ENCODE measurements around the gene SHQ1.
A peak's percentile ranks its signal among the peaks of the same experiment; 100 is the strongest.
"Not testable (repeated sequence)": the region's sequence is repeated elsewhere in the genome, so short reads cannot be mapped to it uniquely, and the experiment has no call there.

SHQ1 gene

GRCh38 chr3:72748659-72749058, 99.6 kb downstream of the SHQ1 start:
- no peak for DNase-seq (ENCODE audit: low read depth in 2 of 2)

GRCh38 chr3:72746430-72747411, 101.5 kb downstream of the SHQ1 start:
- DNase-seq (ENCODE audit: low read depth in 2 of 2) = peak; percentile 32 to 36

GRCh38 chr3:72745146-72745999, 102.9 kb downstream of the SHQ1 start:
- no peak for DNase-seq (ENCODE audit: low read depth in 2 of 2)

- no peak for DNase-seq (ENCODE audit: low read depth in 2 of 2)
Observed at GRCh38 chr3:72744330-72744729, 103.9 kb downstream of the SHQ1 start.

DNA sequence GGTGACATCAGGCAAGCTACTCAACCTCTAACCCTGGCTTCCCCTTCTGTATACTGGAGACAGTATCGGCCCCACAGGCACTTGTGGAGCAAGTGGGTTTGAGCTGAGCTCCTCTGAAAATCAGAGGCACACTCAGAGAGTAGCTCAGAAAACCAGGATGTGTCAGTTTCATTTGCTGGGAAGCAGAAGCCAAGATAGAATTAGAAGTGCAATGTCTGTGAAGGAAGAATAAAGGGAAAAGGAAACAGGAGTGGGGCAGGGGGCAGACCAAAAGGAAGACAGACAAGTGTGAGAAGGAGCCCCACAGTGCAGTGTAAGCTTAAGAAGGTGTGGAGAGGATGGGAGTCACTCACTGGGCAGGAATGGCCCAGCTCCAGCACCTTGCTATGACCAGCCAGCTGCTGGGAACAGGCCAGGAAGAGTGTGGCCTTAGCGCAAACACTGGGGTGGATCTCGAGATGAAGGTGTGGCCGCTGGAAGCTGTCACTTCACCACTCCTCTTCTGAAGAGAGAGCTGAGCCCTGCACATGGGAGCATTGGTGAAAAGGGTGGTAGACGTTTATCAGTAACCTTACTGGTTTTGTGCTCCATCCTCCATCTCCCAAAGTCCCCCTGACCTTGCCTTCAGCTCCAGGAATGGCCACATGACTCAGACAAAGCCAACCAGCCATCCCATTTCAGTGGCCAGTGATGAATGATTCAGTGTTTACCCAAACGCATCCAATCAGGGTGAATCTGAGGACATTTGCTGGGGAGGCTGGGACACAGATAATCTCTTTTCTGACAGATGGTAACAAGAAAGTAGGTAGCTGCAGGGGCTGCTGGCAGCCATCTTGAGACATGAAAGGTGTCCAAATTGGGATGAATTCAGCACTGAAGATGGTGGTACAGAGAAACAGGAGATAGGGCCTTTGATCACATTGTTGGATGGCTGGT, 108.4 kb downstream of the SHQ1 start:
- DNase-seq (ENCODE audit: low read depth in 2 of 2) = no peak

DNA sequence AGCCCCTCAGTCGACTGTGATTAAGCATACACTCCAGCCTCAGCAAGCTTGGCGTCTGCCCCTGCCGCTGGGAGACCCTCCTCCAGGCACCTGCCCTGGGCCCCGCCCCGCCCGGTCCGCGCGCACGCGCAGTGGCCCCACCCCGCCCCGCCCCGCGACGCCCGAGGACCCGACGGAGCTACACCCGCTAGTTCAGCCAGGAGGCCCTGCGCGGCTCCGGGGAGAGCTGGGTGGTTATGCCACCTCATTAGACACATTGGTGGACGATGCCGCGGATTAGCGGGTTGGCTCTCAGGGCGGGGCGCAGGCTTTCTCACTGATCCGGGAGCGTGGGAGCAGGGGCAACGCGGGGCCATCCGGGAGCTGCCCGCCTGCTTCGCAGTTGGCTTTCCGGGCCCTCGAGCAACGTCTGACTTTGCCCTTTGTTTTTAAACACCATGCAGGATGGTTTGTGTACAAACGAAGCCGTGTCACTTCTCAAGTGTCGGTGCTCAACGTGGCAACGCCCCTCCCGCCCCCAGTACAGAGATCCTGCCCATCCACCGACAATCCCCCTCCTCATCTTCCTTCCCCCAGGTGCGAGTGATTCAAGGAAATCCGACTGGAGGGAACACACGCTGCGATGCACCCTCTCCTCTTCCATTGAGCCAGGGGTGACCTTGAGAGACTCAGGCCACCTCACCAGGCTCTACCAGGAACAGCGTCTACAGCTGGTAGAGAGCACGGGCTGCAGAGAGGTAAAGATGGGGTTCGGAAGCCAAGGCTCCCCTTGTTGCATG, 109.3 kb downstream of the SHQ1 start:
- no peak for DNase-seq (ENCODE audit: low read depth in 2 of 2)

- DNase-seq (ENCODE audit: low read depth in 2 of 2) = not testable (repeated sequence)
Observed at GRCh38 chr3:72735072-72735471, 113.2 kb downstream of the SHQ1 start.

DNA sequence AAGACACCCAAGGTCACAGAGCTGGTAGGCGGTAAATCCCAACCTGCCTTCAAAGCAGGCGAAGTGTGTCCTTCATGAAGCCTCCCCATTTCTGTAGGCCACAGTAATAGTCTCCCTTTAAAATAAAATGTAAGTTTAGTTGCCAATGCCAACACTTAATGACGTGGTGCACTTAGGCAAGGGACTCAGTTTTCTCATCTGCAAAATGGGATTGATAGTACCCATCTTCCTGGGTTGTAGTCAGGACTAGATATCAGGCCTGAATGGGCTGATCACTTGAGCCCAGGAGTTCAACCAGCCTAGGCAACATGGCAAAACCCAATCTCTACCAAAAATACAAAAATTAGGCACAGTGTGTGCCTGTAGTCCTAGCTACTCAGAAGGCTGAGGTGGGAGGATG, 114.6 kb downstream of the SHQ1 start:
- no peak for DNase-seq (ENCODE audit: low read depth in 2 of 2)

DNA sequence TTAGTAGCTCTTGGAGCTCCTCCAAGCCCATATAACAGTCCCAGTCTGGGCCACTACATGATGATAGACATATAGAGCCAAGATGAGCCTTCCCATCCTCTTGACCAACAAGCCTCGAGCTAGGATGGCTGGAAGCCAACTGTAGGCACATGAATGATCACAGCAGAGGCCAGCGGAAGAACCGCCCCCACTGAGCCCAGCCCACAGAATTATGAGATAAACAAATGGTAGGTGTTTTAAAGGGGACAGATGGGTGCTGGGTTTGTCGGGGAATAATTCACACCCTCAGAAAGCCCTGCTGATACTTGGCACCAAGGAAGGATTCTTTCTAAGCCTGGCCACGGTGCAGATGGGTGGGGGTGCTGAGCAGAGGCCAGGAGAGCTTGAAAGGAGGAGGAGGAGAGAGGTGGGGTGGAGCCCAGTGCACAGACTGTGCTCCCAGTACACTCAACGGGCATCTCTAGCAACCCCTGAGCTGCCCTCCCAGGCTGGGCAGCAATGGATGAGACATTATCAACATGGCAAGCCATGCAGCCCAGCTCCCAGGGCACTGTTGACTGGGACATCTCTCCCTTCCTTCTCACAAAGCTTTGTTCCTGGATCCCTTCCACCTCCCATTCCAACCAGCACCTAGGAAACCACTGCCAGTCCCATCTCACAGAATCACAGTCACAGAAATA, 115.4 kb downstream of the SHQ1 start:
- not testable (repeated sequence) for DNase-seq (ENCODE audit: low read depth in 2 of 2)

GRCh38 chr3:72728958-72729467, 119.2 kb downstream of the SHQ1 start:
- DNase-seq (ENCODE audit: low read depth in 2 of 2) = no peak

GRCh38 chr3:72728329-72728889, 119.8 kb downstream of the SHQ1 start:
- DNase-seq (ENCODE audit: low read depth in 2 of 2) = no peak

DNA sequence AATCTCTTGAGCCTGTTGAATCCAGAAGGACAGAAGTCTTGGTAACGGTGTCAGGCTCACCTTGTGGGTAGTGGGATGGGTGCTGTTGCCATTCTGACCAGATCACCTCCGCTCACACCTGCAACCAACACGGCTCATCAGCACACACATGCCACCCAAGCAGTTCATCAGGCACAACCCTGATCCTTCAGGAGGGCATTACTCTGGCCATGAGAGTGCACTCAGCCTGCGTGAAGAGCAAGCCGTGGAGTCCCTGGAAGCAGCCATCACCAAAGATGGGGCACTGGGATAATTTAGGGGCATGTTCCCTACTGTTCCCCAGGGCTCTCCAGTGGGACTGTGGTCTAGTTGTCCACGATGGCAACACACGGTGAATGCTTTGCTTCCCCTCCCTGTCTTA, 120.5 kb downstream of the SHQ1 start:
- DNase-seq (ENCODE audit: low read depth in 2 of 2) = no peak

DNA sequence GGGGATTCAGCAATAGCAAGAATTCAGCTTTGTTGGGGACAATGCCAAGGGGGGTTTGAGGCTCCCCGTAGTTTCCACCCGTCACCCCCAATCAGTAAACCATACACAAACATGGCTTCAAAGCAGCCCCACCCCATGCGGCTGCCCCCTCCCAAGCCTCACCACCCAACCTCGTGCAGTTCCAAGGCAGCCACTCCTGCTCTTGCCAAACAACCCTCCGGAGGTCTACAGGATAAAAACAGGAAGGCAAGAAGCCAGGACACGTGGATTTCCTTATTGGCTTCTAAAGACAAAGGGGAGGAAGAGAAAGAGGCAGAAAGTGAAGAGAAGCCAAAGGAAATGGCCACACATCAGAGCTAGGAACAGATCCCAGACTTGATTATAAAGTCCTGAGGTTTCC, 121.1 kb downstream of the SHQ1 start:
- no peak for DNase-seq (ENCODE audit: low read depth in 2 of 2)

GRCh38 chr3:72725229-72725628, 123.0 kb downstream of the SHQ1 start:
- DNase-seq (ENCODE audit: low read depth in 2 of 2) = no peak

- DNase-seq (ENCODE audit: low read depth in 2 of 2) = no peak
Observed at GRCh38 chr3:72724070-72724469, 124.2 kb downstream of the SHQ1 start.

DNA sequence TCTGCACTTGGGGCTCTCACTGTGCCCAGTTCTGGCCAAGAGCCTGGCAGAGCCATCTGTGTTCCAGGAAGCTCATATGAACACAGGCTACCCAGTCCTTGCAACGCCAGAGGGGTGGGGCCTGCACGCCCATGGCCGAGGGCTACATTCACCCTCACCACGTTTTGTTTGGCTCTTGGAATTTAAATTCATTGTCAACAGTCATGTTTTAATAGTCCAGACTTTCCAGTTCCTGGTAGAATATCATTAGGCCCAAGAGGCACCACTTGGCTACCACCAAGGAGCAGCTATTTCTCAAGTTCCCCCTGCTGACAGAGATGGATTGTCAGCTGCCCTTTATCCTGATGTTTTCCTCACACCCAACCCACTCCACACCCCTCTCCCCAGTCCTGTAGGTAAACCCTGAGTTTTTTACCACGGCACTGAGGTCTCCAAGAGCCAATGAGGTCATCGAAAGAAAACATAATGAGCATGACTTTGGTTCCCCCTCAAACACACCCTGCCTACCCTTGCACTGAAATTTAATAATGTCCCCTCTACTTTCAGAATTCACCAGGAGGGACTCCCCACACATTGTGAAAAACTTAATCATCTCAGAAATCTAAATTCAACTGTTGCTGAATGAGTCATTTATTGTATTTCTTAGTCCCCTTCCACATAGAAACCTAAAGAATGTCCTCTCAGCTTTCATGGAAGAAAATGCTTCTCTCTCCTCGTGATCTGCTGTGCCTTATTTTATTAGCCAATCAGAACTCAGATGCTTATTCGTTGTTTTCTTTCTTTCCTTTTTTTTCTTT, 125.1 kb downstream of the SHQ1 start:
- DNase-seq (ENCODE audit: low read depth in 2 of 2) = peak; percentile 43 to 52

GRCh38 chr3:72721683-72722381, 126.4 kb downstream of the SHQ1 start:
- DNase-seq (ENCODE audit: low read depth in 2 of 2) = no peak

DNA sequence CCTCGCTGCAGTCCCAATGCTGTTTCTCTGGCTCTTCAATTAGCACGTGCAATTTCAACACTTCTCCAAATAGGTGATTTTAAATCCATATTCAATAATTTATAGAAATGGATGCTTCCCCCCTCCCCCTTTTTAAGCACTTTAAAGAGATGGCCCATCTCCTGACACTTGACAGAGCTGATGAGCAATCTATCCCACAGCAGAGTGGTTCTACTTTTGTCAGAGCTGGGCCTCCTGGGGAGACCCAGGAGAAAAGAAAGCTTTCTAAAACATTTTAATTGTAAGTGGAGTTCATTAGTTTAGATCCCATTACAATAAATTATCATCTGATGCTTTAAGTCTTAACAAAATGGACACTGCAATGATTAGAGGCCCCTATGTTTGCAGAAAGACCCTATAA, 127.7 kb downstream of the SHQ1 start:
- DNase-seq (ENCODE audit: low read depth in 2 of 2) = no peak
